Measurements from ENCODE around the gene NLRP3.

NLRP3 gene

DNA sequence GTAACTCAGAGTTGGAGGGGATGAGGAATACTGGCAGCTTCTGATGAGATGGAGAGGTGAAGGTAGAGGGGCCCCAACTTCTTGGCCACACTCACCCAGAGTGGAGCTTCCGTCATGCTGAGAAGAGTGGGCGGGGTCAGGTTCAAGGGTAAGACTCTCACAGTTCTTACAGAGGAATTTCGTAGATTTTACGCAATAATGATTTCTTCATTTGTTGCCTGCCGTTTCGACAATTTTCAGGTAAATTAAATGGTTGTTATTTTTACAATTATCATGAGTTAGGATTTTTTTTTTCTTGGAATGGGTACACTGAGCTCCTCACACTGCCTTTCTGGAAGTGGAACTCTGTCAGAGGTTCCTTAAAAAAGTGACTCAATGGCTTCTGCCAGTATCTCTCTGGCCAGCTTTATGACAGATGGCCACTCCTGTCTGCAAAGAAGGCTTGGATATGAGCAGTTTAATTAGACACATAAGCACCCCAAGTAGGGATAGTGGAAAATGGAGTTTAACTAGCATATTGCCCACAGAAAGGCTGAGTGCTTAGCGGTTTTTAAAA, 13.8 kb upstream of the NLRP3 start:
- DNase-seq = no peak
- Histone ChIP-seq H3K4me1 (no peaks in the 10 kb centered on the region), H3K36me3 (no peaks in the 10 kb centered on the region), H3K27me3 (no peaks in the 10 kb centered on the region), H3K9me3 (no peaks in the 10 kb centered on the region), H3K4me3 (ENCODE audit: low read depth, low read length) (no peak overlapping the region)
- TF ChIP-seq, protein P1, sequence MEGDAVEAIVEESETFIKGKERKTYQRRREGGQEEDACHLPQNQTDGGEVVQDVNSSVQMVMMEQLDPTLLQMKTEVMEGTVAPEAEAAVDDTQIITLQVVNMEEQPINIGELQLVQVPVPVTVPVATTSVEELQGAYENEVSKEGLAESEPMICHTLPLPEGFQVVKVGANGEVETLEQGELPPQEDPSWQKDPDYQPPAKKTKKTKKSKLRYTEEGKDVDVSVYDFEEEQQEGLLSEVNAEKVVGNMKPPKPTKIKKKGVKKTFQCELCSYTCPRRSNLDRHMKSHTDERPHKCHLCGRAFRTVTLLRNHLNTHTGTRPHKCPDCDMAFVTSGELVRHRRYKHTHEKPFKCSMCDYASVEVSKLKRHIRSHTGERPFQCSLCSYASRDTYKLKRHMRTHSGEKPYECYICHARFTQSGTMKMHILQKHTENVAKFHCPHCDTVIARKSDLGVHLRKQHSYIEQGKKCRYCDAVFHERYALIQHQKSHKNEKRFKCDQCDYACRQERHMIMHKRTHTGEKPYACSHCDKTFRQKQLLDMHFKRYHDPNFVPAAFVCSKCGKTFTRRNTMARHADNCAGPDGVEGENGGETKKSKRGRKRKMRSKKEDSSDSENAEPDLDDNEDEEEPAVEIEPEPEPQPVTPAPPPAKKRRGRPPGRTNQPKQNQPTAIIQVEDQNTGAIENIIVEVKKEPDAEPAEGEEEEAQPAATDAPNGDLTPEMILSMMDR (IDR thresholded peaks at IDR 0.05; ENCODE audit: low read depth, low read length) = no peak

DNA sequence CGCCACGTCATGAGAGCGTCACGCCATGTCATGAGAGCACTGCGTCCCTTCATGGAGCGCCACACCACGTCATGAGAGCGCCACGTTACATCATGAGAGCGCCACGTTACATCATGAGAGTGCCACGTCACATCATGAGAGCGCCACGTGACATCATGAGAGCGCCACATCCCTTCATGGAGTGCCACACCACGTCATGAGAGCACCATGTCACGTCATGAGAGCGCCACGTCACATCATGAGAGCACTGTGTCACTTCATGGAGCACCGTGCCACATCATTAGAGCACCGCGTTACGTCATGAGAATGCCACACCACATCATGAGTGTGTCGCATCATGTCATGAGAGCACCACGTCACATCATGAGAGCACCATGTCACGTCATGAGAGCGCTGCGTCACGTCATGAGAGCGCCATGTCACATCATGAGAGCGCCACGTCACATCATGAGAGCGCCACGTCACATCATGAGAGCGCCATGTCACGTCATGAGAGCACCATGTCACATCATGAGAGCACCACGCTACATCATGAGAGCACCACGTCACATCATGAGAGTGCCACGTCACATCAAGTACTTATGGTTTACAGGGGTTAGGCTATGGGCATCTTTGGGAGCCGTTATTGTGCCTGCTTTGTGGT, 9.8 kb upstream of the NLRP3 start:
- Histone ChIP-seq H3K4me1 (no peaks in the 10 kb centered on the region), H3K36me3 (no peaks in the 10 kb centered on the region), H3K4me3 (ENCODE audit: low read depth, low read length) (no peak overlapping the region), H3K27me3 (no peaks in the 10 kb centered on the region), H3K9me3 (no peaks in the 10 kb centered on the region)
- TF ChIP-seq, protein P1 (IDR thresholded peaks at IDR 0.05; ENCODE audit: low read depth, low read length) = no peak
- no peak for DNase-seq

DNA sequence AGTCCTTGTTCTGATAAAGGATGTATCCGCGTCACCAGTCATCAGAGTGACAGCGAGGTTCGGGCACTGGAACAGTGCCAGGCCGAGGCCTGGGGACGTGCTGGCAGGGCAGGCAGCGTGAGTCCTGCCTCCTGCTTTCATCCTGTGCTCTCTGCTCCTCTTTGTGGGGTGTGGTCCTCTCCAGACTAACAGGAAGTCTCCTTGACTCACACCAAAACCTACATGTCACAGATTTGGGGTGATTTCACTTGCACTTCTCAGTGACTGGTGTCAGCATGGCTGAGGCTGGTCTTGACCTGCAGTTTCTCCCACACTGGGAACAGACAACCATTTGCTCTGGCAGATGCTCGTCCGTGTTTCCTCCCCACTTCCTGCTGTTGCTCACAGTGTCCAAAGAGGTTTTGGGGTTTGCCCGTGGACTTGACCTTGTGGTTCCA, 8.8 kb upstream of the NLRP3 start:
- TF ChIP-seq, protein P1 (IDR thresholded peaks at IDR 0.05; ENCODE audit: low read depth, low read length) = no peak
- DNase-seq = peak; percentile 32
- no peaks in the 10 kb centered on the region for H3K9me3 ChIP-seq

DNA sequence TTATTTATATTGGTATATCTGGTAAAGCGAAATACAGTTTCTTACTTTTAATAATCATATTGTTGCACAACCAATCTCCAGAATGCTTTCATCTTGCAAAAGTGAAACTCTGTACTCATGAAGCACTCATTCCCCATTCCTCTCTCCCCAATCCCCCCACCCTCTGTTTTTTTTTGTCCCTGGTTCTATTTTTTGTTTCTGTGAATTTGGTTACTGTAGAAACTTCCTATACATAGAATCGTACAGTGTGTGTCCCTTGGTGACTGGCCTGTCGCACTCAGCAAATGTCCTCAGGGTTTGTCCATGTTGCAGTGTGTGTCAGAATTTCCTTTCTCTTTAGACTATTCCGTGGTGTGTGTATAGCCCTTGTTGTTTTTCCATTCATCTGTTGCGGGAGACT, 7.9 kb upstream of the NLRP3 start:
- DNase-seq = no peak
- H3K9me3 ChIP-seq = no peaks in the 10 kb centered on the region
- TF ChIP-seq, protein P1 (IDR thresholded peaks at IDR 0.05; ENCODE audit: low read depth, low read length) = no peak
- no peaks in the 10 kb centered on the region for H3K4me1 ChIP-seq
- H3K27me3 ChIP-seq = 0 out of 2 replicates have a peak, but pooled peaks cover 3% of the 10 kb centered on the region
- H3K4me3 ChIP-seq (ENCODE audit: low read depth, low read length) = no peak overlapping the region
- H3K36me3 ChIP-seq = no peaks in the 10 kb centered on the region

More for the DNA sequence above, 8.8 kb upstream of the NLRP3 start:
- Histone ChIP-seq H3K27me3 (0 out of 2 replicates have a peak, but pooled peaks cover 3% of the 10 kb centered on the region), H3K4me1 (no peaks in the 10 kb centered on the region), H3K4me3 (ENCODE audit: low read depth, low read length) (no peak overlapping the region), H3K36me3 (no peaks in the 10 kb centered on the region)

DNA sequence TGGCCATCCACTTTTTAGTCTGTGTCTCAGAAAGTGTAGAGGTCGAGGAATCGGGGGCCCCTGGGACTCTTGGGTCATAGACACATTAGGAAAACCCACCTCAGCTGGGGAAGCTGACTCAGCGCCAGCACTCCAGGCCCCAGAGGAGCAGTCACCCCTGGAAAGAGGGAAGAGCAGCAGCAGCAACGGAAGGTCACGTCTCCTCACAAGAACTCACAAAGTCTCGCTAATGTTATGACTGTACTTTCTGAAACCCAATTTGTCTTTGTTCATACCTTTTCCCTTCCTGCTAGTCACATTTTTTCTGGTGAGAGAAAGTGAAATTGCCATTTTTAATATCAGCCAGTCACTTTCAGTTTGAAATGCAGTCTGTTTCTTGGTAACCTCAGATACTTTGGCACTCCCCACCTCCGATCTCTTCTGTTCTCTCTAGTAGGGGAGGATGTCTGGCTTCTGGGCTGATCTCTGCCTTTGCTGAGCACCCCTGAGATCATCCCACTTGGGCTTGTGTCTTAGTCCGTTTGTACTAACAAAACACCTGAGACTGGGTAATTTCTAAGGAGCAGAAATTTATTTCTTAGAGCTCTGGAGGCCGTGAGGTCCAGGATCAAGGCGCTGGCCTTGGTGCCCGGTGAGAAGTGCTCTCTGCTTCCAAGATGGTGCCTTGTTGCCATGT, 6.0 kb upstream of the NLRP3 start:
- TF ChIP-seq, protein P1 (IDR thresholded peaks at IDR 0.05; ENCODE audit: low read depth, low read length) = no peak
- no peaks in the 10 kb centered on the region for H3K9me3 ChIP-seq
- no peaks in the 10 kb centered on the region for H3K36me3 ChIP-seq
- no peak for DNase-seq
- 0 out of 2 replicates have a peak, but pooled peaks cover 3% of the 10 kb centered on the region for H3K27me3 ChIP-seq
- H3K4me1 ChIP-seq = no peaks in the 10 kb centered on the region
- H3K4me3 ChIP-seq (ENCODE audit: low read depth, low read length) = no peak overlapping the region
